ENCODE results near the gene TSPYL4. TPM values are rescaled to one million over a fixed set of nuclear protein-coding genes. Genes with fewer than 3 reads are reported as not detected.

Gene TSPYL4
- polyA plus RNA-seq, 4 donors = 53.9 to 63.1 (median 61.7) TPM

Other genes with a start within 250 kb of the TSPYL4 start
- 1 to 10 TPM in 3 of 4 donors, under 1 TPM in 1; 0.35 to 5.8 (median 5.1) TPM for gene FRK, start 193.2 kb downstream of the TSPYL4 start, polyA plus RNA-seq (ENCODE audit: insufficient read length in 4 of 4)
- gene NT5DC1, start 153.2 kb downstream of the TSPYL4 start, polyA plus RNA-seq (ENCODE audit: insufficient read length in 4 of 4) = 10 to 100 TPM; 20.6 to 50.6 (median 45.5) TPM
- gene COL10A1, start 127.9 kb downstream of the TSPYL4 start, polyA plus RNA-seq (ENCODE audit: insufficient read length in 4 of 4) = under 1 TPM; 0.34 to 0.95 (median 0.47) TPM
- 100 to 1,000 TPM in 1 of 4 donors, 10 to 100 TPM in 3; 80.9 to 108 (median 96.2) TPM for gene TSPYL1, start 25.9 kb upstream of the TSPYL4 start, polyA plus RNA-seq (ENCODE audit: insufficient read length in 4 of 4)
- gene DSE, start 116.9 kb upstream of the TSPYL4 start, polyA plus RNA-seq (ENCODE audit: insufficient read length in 4 of 4) = 10 to 100 TPM; 39.7 to 50.8 (median 46.1) TPM
- gene CALHM6, start 207.3 kb upstream of the TSPYL4 start, polyA plus RNA-seq (ENCODE audit: insufficient read length in 4 of 4) = 1 to 10 TPM; 3.1 to 5.5 (median 5.0) TPM